ENCODE data around the gene RNF31. TPM values are rescaled to one million over a fixed set of nuclear protein-coding genes. Genes with fewer than 3 reads are reported as not detected.

RNF31 gene
- total RNA-seq, 2 experiments from 2014 or later: 37.8 to 57.8 TPM

GRCh38 chr14:24115422-24116127, 31.7 kb upstream of the RNF31 start:
- H3K79me2 ChIP-seq (ENCODE audit: insufficient read depth, low read depth, low read length): peaks cover 8% of the 10 kb centered on the region; the same call in 1 of the 2 replicates
- no peak for TF ChIP-seq EZH2phosphoT487 (IDR thresholded peaks at IDR 0.05; ENCODE audit: borderline replicate concordance, low read depth, low read length)
- TF ChIP-seq CTCF (conservative IDR thresholded peaks at IDR 0.05; ENCODE audit: low read length): no peak
- peaks cover 37% of the 10 kb centered on the region for H3K36me3 ChIP-seq (ENCODE audit: insufficient read depth, low read length)
- H3K27ac ChIP-seq (ENCODE audit: low read depth, low read length, poor library complexity, severe bottlenecking): peak overlapping the region; percentile 31
- peaks cover 15% of the 10 kb centered on the region for H3K4me1 ChIP-seq (ENCODE audit: insufficient read depth, low read length, poor library complexity, severe bottlenecking)
- no peak for DNase-seq (ENCODE audit: low spot score)
- no peaks in the 10 kb centered on the region for H3K9me2 ChIP-seq (ENCODE audit: insufficient read depth, low read length)
- intact Hi-C loops (cut with micrococcal nuclease; ENCODE audit: unreplicated experiment): no loop called here
- H3K4me3 ChIP-seq (ENCODE audit: low read depth, low read length, poor library complexity, severe bottlenecking): peak overlapping the region; percentile 91
- no peaks in the 10 kb centered on the region for H3K9me3 ChIP-seq (ENCODE audit: low read length)
- peak overlapping the region; percentile 90 for H2AFZ ChIP-seq (ENCODE audit: low read length)
- H4K20me1 ChIP-seq (ENCODE audit: insufficient read depth, low read length): no peaks in the 10 kb centered on the region
- TSS peak; percentile 68 for BruUV-seq (replicated peaks)
- ChIA-PET CTCF (ENCODE audit: unreplicated experiment) (interaction anchor here (0.7 to 2.7 kb wide), 3 partner anchors 8 to 127 kb away, joined by 3 to 12 read pairs (median 5); partner anchors contain the start of genes PSME1 and TINF2), POLR2A (interaction anchor here (0.6 to 4.2 kb wide), 12 partner anchors 9 to 198 kb away, joined by 3 to 64 read pairs (median 10); partner anchors contain the start of genes EMC9, PCK2, PSME1 and PSME2)
- H3K4me2 ChIP-seq (ENCODE audit: low read length): peak overlapping the region; percentile 95

- no peak for DNase-seq (ENCODE audit: low spot score)
- Histone ChIP-seq H3K27ac (ENCODE audit: low read depth, low read length, poor library complexity, severe bottlenecking) (no peak overlapping the region), H2AFZ (ENCODE audit: low read length) (no peak overlapping the region), H3K9me3 (ENCODE audit: low read length) (no peaks in the 10 kb centered on the region), H3K36me3 (ENCODE audit: insufficient read depth, low read length) (peaks cover 44% of the 10 kb centered on the region), H4K20me1 (ENCODE audit: insufficient read depth, low read length) (no peaks in the 10 kb centered on the region), H3K9me2 (ENCODE audit: insufficient read depth, low read length) (no peaks in the 10 kb centered on the region), H3K4me1 (ENCODE audit: insufficient read depth, low read length, poor library complexity, severe bottlenecking) (peaks cover 15% of the 10 kb centered on the region), H3K4me2 (ENCODE audit: low read length) (peak overlapping the region; percentile 95), H3K4me3 (ENCODE audit: low read depth, low read length, poor library complexity, severe bottlenecking) (peak overlapping the region; percentile 91), H3K79me2 (ENCODE audit: insufficient read depth, low read depth, low read length) (peaks cover 8% of the 10 kb centered on the region; the same call in 1 of the 2 replicates)
- intact Hi-C loops (cut with micrococcal nuclease; ENCODE audit: unreplicated experiment): no loop called here
- no peak for TF ChIP-seq EZH2phosphoT487 (IDR thresholded peaks at IDR 0.05; ENCODE audit: borderline replicate concordance, low read depth, low read length)
- TF ChIP-seq CTCF (conservative IDR thresholded peaks at IDR 0.05; ENCODE audit: low read length): no peak
- BruUV-seq (replicated peaks): no TSS peak
- ChIA-PET CTCF (ENCODE audit: unreplicated experiment) (no interaction called here), POLR2A (interaction anchor here (0.6 to 4.2 kb wide), 9 partner anchors 10 to 199 kb away, joined by 3 to 64 read pairs (median 10); partner anchors contain the start of genes EMC9, PCK2, PSME1 and PSME2)
Measured at GRCh38 chr14:24116128-24116814, 31.0 kb upstream of the RNF31 start.

All from OCI-LY7 (cell line).